Measurements from ENCODE around the gene AFAP1. TPM values are rescaled to one million over a fixed set of nuclear protein-coding genes. Genes with fewer than 3 reads are reported as not detected.

Gene AFAP1
- total and polyA plus RNA-seq, 2 donors (not counting 3 experiments of a cell fraction or from before 2014, with no cell fraction given): 32.3 to 103 TPM

GRCh38 chr4:7733801-7734650, 205.6 kb downstream of the AFAP1 start:
- dilution Hi-C loops (cut with MboI; ENCODE audit: extremely low pct_ligation_motif_present, low sequenced_read_pairs) (no loop called here), intact Hi-C loops (cut with micrococcal nuclease) (no loop called here)
- H3K27me3 ChIP-seq (ENCODE audit: control insufficient read depth in 2 of 2, insufficient read depth in 2 of 2, low read length in 2 of 2): peaks cover 0 to 3% of the 10 kb centered on the region in 2 experiments
- FAIRE-seq (no peak), DNase-seq (ENCODE audit: low read depth, low spot score) (no peak)
- H3K36me3 ChIP-seq (ENCODE audit: control insufficient read depth in 2 of 2, extremely low read depth in 1 of 2, insufficient read depth in 2 of 2, low read length in 2 of 2): no peaks in the 10 kb centered on the region
- H3K9ac ChIP-seq (replicated peaks; ENCODE audit: extremely low read depth, insufficient read depth, low read length): no peak overlapping the region
- no peaks in the 10 kb centered on the region for H3K79me2 ChIP-seq (ENCODE audit: control insufficient read depth, insufficient read depth, low read length)
- ChIA-PET POLR2A (no interaction called here), CTCF (no interaction called here)
- H3K4me2 ChIP-seq (ENCODE audit: insufficient read depth, low read length): no peak overlapping the region
- no peak overlapping the region for H3K4me3 ChIP-seq (replicated peaks in 1 of 3; ENCODE audit: insufficient read depth in 1 of 3, low read depth in 1 of 3, low read length in 3 of 3)
- no peaks in the 10 kb centered on the region for H3K9me3 ChIP-seq (replicated peaks; ENCODE audit: control insufficient read depth, insufficient read depth, low read length)
- no peak overlapping the region for H2AFZ ChIP-seq (ENCODE audit: low read depth, low read length)
- no peak overlapping the region for H3K27ac ChIP-seq (ENCODE audit: insufficient read depth, low read depth, low read length)
- no peaks in the 10 kb centered on the region for H3K9me1 ChIP-seq (replicated peaks; ENCODE audit: control insufficient read depth, extremely low read depth, insufficient read depth, low read length)
- no peaks in the 10 kb centered on the region for H4K20me1 ChIP-seq (replicated peaks; ENCODE audit: control insufficient read depth, extremely low read depth, insufficient read depth, low read length)
- no TSS peak for BruUV-seq (replicated peaks)
- no peaks in the 10 kb centered on the region for H3K4me1 ChIP-seq (ENCODE audit: control insufficient read depth, extremely low read depth, insufficient read depth, low read length)
- TF ChIP-seq JUN (IDR thresholded peaks at IDR 0.05; ENCODE audit: borderline replicate concordance, insufficient read depth, insufficient read length, low read depth) (no peak), EZH2 (IDR thresholded peaks at IDR 0.05; ENCODE audit: borderline replicate concordance, low read depth, low read length, severe bottlenecking) (no peak), MYC (IDR thresholded peaks at IDR 0.05; ENCODE audit: low read depth, low read length) (no peak), POLR2AphosphoS5 (IDR thresholded peaks at IDR 0.05; ENCODE audit: insufficient read depth, low read depth, low read length) (no peak), GATA2 (IDR thresholded peaks at IDR 0.05; ENCODE audit: insufficient read depth, insufficient read length, low read depth, low read length) (no peak), FOS (IDR thresholded peaks at IDR 0.05; ENCODE audit: borderline replicate concordance, insufficient read depth, low read length) (no peak)

DNA sequence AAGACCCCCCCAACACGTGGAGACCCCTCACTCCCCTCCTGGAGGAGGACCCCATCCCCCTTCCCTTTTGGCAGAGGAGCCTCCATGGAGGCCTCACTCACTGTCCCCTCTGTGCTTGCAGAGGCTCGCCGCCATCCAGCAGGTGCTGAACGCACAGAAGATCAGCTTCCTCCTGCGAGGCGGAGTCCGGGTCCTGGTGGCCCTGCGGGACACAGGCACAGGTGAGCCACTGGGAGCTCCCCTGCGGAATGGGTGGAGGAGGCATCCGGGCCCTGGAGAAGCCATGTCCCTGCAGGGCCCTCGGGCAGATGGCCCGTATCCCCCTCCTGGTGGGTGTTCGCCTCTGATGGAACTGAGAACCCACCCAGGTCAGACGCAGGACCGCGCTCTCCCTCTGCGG, 206.5 kb downstream of the AFAP1 start:
- Histone ChIP-seq H3K79me2 (ENCODE audit: control insufficient read depth, insufficient read depth, low read length) (no peaks in the 10 kb centered on the region), H3K27me3 (ENCODE audit: control insufficient read depth in 2 of 2, insufficient read depth in 2 of 2, low read length in 2 of 2) (peaks cover 0 to 3% of the 10 kb centered on the region in 2 experiments), H3K36me3 (ENCODE audit: control insufficient read depth in 2 of 2, extremely low read depth in 1 of 2, insufficient read depth in 2 of 2, low read length in 2 of 2) (no peaks in the 10 kb centered on the region), H4K20me1 (replicated peaks; ENCODE audit: control insufficient read depth, extremely low read depth, insufficient read depth, low read length) (no peaks in the 10 kb centered on the region), H3K4me3 (replicated peaks in 1 of 3; ENCODE audit: insufficient read depth in 1 of 3, low read depth in 1 of 3, low read length in 3 of 3) (no peak overlapping the region), H3K9ac (replicated peaks; ENCODE audit: extremely low read depth, insufficient read depth, low read length) (no peak overlapping the region), H3K9me3 (replicated peaks; ENCODE audit: control insufficient read depth, insufficient read depth, low read length) (no peaks in the 10 kb centered on the region), H3K27ac (ENCODE audit: insufficient read depth, low read depth, low read length) (no peak overlapping the region), H3K9me1 (replicated peaks; ENCODE audit: control insufficient read depth, extremely low read depth, insufficient read depth, low read length) (no peaks in the 10 kb centered on the region), H2AFZ (ENCODE audit: low read depth, low read length) (no peak overlapping the region), H3K4me2 (ENCODE audit: insufficient read depth, low read length) (no peak overlapping the region), H3K4me1 (ENCODE audit: control insufficient read depth, extremely low read depth, insufficient read depth, low read length) (no peaks in the 10 kb centered on the region)
- TF ChIP-seq JUN (IDR thresholded peaks at IDR 0.05; ENCODE audit: borderline replicate concordance, insufficient read depth, insufficient read length, low read depth) (no peak), CTCF (IDR thresholded peaks at IDR 0.05; ENCODE audit: extremely low read depth in 1 of 2, insufficient read depth in 1 of 2, low read depth in 1 of 2, low read length in 2 of 2) (no peak), MYC (IDR thresholded peaks at IDR 0.05; ENCODE audit: low read depth, low read length) (no peak), FOS (IDR thresholded peaks at IDR 0.05; ENCODE audit: borderline replicate concordance, insufficient read depth, low read length) (no peak), POLR2A (IDR thresholded peaks at IDR 0.05; ENCODE audit: low read depth, low read length) (no peak), EZH2 (IDR thresholded peaks at IDR 0.05; ENCODE audit: borderline replicate concordance, low read depth, low read length, severe bottlenecking) (no peak), GATA2 (IDR thresholded peaks at IDR 0.05; ENCODE audit: insufficient read depth, insufficient read length, low read depth, low read length) (no peak), POLR2AphosphoS5 (IDR thresholded peaks at IDR 0.05; ENCODE audit: insufficient read depth, low read depth, low read length) (no peak)
- TF ChIP-seq, protein P1, sequence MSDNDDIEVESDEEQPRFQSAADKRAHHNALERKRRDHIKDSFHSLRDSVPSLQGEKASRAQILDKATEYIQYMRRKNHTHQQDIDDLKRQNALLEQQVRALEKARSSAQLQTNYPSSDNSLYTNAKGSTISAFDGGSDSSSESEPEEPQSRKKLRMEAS (IDR thresholded peaks at IDR 0.05; ENCODE audit: insufficient read depth, insufficient read length): no peak
- FAIRE-seq (no peak), DNase-seq (ENCODE audit: low read depth, low spot score) (no peak)
- intact Hi-C loops (cut with micrococcal nuclease): no loop called here
- CTCF ChIA-PET: no interaction called here
- POLR2A ChIA-PET: no interaction called here
- dilution Hi-C loops (cut with MboI; ENCODE audit: extremely low pct_ligation_motif_present, low sequenced_read_pairs): no loop called here
- no TSS peak for BruUV-seq (replicated peaks)
